GM23338 (cell line): ENCODE results near the gene AR. TPM values are rescaled to one million over a fixed set of nuclear protein-coding genes. Genes with fewer than 3 reads are reported as not detected.

ENCODE experiments used
- ATAC-seq: fragments of 200-7000 bp; cut with Tn5 transposase; 3 replicates; pipeline ENCODE4 v1.9.1; 2020
- DNase-seq: peaks from one replicate; pipeline ENCODE4 v3.0.0-alpha.2; 2015; ENCODE audit warnings: low spot score
- H2AFZ ChIP-seq: fragments of 200-600 bp; sonication (generic); 2 replicates; pipeline ENCODE4 v1.8.0; 2016; ENCODE audit warnings: antibody characterized with exemption, mild to moderate bottlenecking, moderate library complexity
- H3F3A ChIP-seq: fragments of 200-600 bp; sonication (generic); replicated peaks from 2 replicates; pipeline ENCODE4 v1.8.0; 2017; ENCODE audit warnings: antibody characterized with exemption, mixed run types, low read depth
- H3K27ac ChIP-seq: fragments of 200-600 bp; sonication (generic); 2 replicates; pipeline ENCODE4 v1.6.1; 2016; ENCODE audit warnings: low read depth
- H3K27me3 ChIP-seq: fragments of 200-600 bp; sonication (generic); 2 replicates; pipeline ENCODE4 v1.8.0; 2016; ENCODE audit warnings: mild to moderate bottlenecking, mixed run types, moderate library complexity; ENCODE audit not compliant: insufficient read depth
- H3K36me3 ChIP-seq: fragments of 200-600 bp; sonication (generic); 2 replicates; pipeline ENCODE4 v1.8.0; 2016; ENCODE audit warnings: mild to moderate bottlenecking; ENCODE audit not compliant: insufficient read depth
- H3K4me1 ChIP-seq: fragments of 200-600 bp; sonication (generic); 2 replicates; pipeline ENCODE4 v1.8.0; 2016; ENCODE audit warnings: mild to moderate bottlenecking, moderate library complexity; ENCODE audit not compliant: insufficient read depth
- H3K4me2 ChIP-seq: fragments of 200-600 bp; sonication (generic); 2 replicates; pipeline ENCODE4 v1.7.1; 2017; ENCODE audit warnings: mixed run types
- H3K4me3 ChIP-seq: fragments of 200-600 bp; sonication (generic); 2 replicates; pipeline ENCODE4 v1.6.1; 2016; ENCODE audit warnings: mixed run types
- H3K79me2 ChIP-seq: fragments of 200-600 bp; sonication (generic); replicated peaks from 2 replicates; pipeline ENCODE4 v1.8.0; 2017; ENCODE audit warnings: mild to moderate bottlenecking; ENCODE audit not compliant: insufficient read depth
- H3K9me2 ChIP-seq: fragments of 200-600 bp; sonication (generic); 2 replicates; pipeline ENCODE4 v1.8.0; 2017; ENCODE audit not compliant: insufficient read depth
- H4K20me1 ChIP-seq: fragments of 200-600 bp; sonication (generic); replicated peaks from 2 replicates; pipeline ENCODE4 v1.8.0; 2017; ENCODE audit warnings: mild to moderate bottlenecking; ENCODE audit not compliant: insufficient read depth
- H3K27ac Mint-ChIP-seq: 2 replicates; pipeline ENCODE4 v1.8.0; 2020; ENCODE audit warnings: inconsistent platforms, mild to moderate bottlenecking, moderate library complexity, mixed read lengths
- H3K27me3 Mint-ChIP-seq: 3 replicates; pipeline ENCODE4 v1.8.0; 2022; ENCODE audit warnings: low read depth, mild to moderate bottlenecking, moderate library complexity, mixed read lengths, inconsistent platforms; ENCODE audit not compliant: insufficient read depth, poor library complexity
- H3K36me3 Mint-ChIP-seq: 3 replicates; pipeline ENCODE4 v1.8.0; 2021; ENCODE audit warnings: low read depth, mild to moderate bottlenecking, inconsistent platforms, moderate library complexity, mixed read lengths
- H3K4me1 Mint-ChIP-seq: 3 replicates; pipeline ENCODE4 v1.8.0; 2020; ENCODE audit warnings: mild to moderate bottlenecking, inconsistent platforms, mixed read lengths
- H3K4me3 Mint-ChIP-seq: 3 replicates; pipeline ENCODE4 v1.8.0; 2021; ENCODE audit warnings: moderate library complexity, mild to moderate bottlenecking, inconsistent platforms, mixed read lengths
- H3K9me3 Mint-ChIP-seq: 3 replicates; pipeline ENCODE4 v1.8.0; 2020; ENCODE audit warnings: moderate library complexity, mild to moderate bottlenecking, inconsistent platforms, mixed read lengths
- CREB1 ChIP-seq: fragments of 250-450 bp; sonication (Bioruptor Pico); IDR thresholded peaks from 2 replicates; pipeline ENCODE4 v1.5.0; 2020; ENCODE audit warnings: low read depth, mild to moderate bottlenecking, moderate library complexity
- ETS1 ChIP-seq: IDR thresholded peaks from 2 replicates; pipeline ENCODE4 v1.6.1; 2016; ENCODE audit warnings: antibody characterized with exemption
- EZH2 ChIP-seq: fragments of 200-600 bp; sonication (generic); IDR thresholded peaks from one replicate; pipeline ENCODE4 v1.8.0; 2017; ENCODE audit warnings: antibody characterized with exemption, mild to moderate bottlenecking, low read depth; ENCODE audit not compliant: unreplicated experiment
- EZH2phosphoT487 ChIP-seq: fragments of 200-600 bp; sonication (generic); IDR thresholded peaks from one replicate; pipeline ENCODE4 v1.8.1; 2018; ENCODE audit warnings: antibody characterized with exemption; ENCODE audit not compliant: unreplicated experiment
- REST ChIP-seq: IDR thresholded peaks from one replicate; pipeline ENCODE4 v1.6.1; 2018; ENCODE audit warnings: antibody characterized with exemption; ENCODE audit not compliant: unreplicated experiment
- STAT1 ChIP-seq: IDR thresholded peaks from one replicate; pipeline ENCODE4 v1.6.1; 2016; ENCODE audit warnings: antibody characterized with exemption; ENCODE audit not compliant: unreplicated experiment
- ZNF462 ChIP-seq: fragments of 250-450 bp; sonication (Bioruptor Pico); IDR thresholded peaks from 2 replicates; pipeline ENCODE4 v1.5.0; 2020; ENCODE audit warnings: mild to moderate bottlenecking, moderate library complexity
- polyA plus RNA-seq: library from polyadenylated mRNA; unstranded; fragments of >200 nt; fragmentation: Nextera tagmentation; extraction: Ambion mirVana; gene quantifications from 2 replicates; pipeline ENCODE4 v1.2.1, GENCODE V29; 2016
- total RNA-seq: library from RNA; depleted of rRNA; stranded (reverse); fragments of >200 nt; shearing (Covaris generic); gene quantifications from 2 replicates; pipeline ENCODE4 v1.2.3, GENCODE V29; 2014

The AR gene
- total and polyA plus RNA-seq, 2 experiments from 2014 or later, result 11.2 to 13.3 TPM

DNA sequence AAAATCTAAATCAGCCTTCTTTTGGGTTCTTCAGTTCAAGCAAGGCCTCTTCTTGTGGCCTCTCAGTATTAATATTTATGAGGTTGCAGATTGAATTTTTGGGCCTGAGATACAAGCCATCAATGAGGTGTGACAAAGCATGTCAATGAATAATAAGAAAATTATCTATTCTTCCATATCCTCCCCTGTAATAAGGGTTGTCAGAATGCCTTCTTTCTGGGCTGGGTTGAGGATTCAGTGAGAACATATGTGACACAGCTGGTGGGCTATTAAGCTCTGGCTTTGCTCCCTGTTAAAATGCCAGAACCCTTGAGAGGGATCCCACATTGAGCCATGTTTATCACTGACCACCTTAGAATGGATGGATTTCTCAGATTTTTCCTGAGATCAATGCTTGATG lies 187.2 kb downstream of the AR start:
- H3K4me2 ChIP-seq, result no peak overlapping the region
- Mint-ChIP-seq H3K4me3 (no peak overlapping the region), H3K9me3 (no peaks in the 10 kb centered on the region; the same call in 2 of the 3 replicates), H3K4me1 (no peaks in the 10 kb centered on the region), H3K27me3 (no peaks in the 10 kb centered on the region), H3K27ac (no peak overlapping the region), H3K36me3 (peaks cover 8% of the 10 kb centered on the region; the same call in 2 of the 3 replicates)
- DNase-seq (no peak), ATAC-seq (no peak)
- H3K9me2 ChIP-seq, result no peaks in the 10 kb centered on the region
- H2AFZ ChIP-seq, result no peak overlapping the region
- H3F3A ChIP-seq, result no peaks in the 10 kb centered on the region
- no peak overlapping the region for H3K4me3 ChIP-seq
- no peaks in the 10 kb centered on the region for H4K20me1 ChIP-seq
- H3K27me3 ChIP-seq, result no peaks in the 10 kb centered on the region
- TF ChIP-seq CREB1 (CRISPR knock-in tag) (no peak), ETS1 (no peak), STAT1 (no peak), ZNF462 (no peak), EZH2 (no peak), REST (no peak), EZH2phosphoT487 (no peak)
- H3K27ac ChIP-seq, result no peak overlapping the region
- no peaks in the 10 kb centered on the region for H3K4me1 ChIP-seq
- no peaks in the 10 kb centered on the region for H3K36me3 ChIP-seq
- H3K79me2 ChIP-seq, result no peaks in the 10 kb centered on the region
